Measurements from ENCODE around the gene DNAJB1. TPM values are rescaled to one million over a fixed set of nuclear protein-coding genes. Genes with fewer than 3 reads are reported as not detected.

The DNAJB1 gene
- total and polyA plus RNA-seq, 2 of the 4 experiments (the other 2 are of a cell fraction): 88.2 to 95.4 TPM

DNA sequence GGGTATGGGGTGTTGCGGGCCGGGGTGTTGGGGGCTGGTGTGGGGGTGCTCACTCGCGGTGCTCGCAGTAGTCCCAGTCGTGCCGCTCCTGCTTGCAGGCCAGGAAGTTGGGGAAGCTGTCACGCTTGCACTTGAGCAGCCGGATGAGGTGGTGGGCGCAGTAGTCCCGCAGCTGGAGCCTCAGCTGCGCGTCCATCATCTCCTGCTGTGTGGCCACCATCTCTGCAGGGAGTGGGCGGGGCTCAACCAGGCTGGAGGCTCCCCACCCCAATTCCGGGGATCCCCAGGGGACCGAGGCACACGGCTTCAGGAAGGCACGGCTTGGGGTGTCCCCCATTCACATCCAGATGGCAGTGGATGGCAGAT is 48.5 kb upstream of the DNAJB1 start:
- Histone ChIP-seq H4K5ac (ENCODE audit: low read depth, low read length) (no peak overlapping the region), H3K9me3 (ENCODE audit: control insufficient read depth, insufficient read depth, low read length) (no peaks in the 10 kb centered on the region), H3K23ac (ENCODE audit: low read depth, low read length) (no peak overlapping the region), H4K91ac (ENCODE audit: insufficient read depth, low read depth, low read length) (no peak overlapping the region), H2AK5ac (ENCODE audit: low read depth, low read length) (no peak overlapping the region), H3K4me1 (ENCODE audit: control insufficient read depth, insufficient read depth, low read length) (peaks cover 6% of the 10 kb centered on the region; the same call in 1 of the 2 replicates), H3K79me1 (ENCODE audit: low read depth in 1 of 2, low read length in 2 of 2) (peaks cover 17 to 31% of the 10 kb centered on the region in 2 experiments), H3K4me2 (ENCODE audit: low read depth, low read length) (no peak overlapping the region), H2AFZ (replicated peaks; ENCODE audit: low read length, poor library complexity) (no peak overlapping the region), H3K4ac (ENCODE audit: low read depth, low read length) (no peak overlapping the region), H4K20me1 (ENCODE audit: insufficient read depth, low read length) (peaks cover 4% of the 10 kb centered on the region; the same call in 1 of the 2 replicates), H2BK15ac (ENCODE audit: low read depth, low read length) (no peak overlapping the region), H3K27ac (ENCODE audit: insufficient read depth, low read length) (no peak overlapping the region), H3K14ac (replicated peaks; ENCODE audit: low read depth, low read length) (no peak overlapping the region), H2AK9ac (replicated peaks; ENCODE audit: low read depth, low read length, poor library complexity) (no peak overlapping the region), H2BK5ac (ENCODE audit: low read depth, low read length, poor library complexity, severe bottlenecking) (no peak overlapping the region), H3K4me3 (ENCODE audit: insufficient read depth, low read depth, low read length) (no peak overlapping the region), H4K8ac (ENCODE audit: low read depth in 2 of 2, low read length in 2 of 2) (no peak overlapping the region), H3K18ac (ENCODE audit: low read depth, low read length) (no peak overlapping the region), H3K9ac (ENCODE audit: low read depth, low read length) (no peak overlapping the region), H3K36me3 (ENCODE audit: control insufficient read depth, insufficient read depth, low read length) (peaks cover 17% of the 10 kb centered on the region), H2BK120ac (ENCODE audit: low read depth, low read length) (no peak overlapping the region), H2BK20ac (ENCODE audit: low read depth, low read length) (no peak overlapping the region), H3K27me3 (ENCODE audit: control insufficient read depth, insufficient read depth, low read length) (no peaks in the 10 kb centered on the region), H3K56ac (ENCODE audit: extremely low read depth, insufficient read depth, low read length) (no peak overlapping the region), H3K9me1 (ENCODE audit: insufficient read depth, low read length) (0 out of 2 replicates have a peak, but pooled peaks cover 5% of the 10 kb centered on the region)
- ATAC-seq (ENCODE audit: low read depth) (no peak), DNase-seq (no peak)
- no TSS peak for BruUV-seq (replicated peaks)
- intact Hi-C loops (cut with micrococcal nuclease): no loop called here
- WGBS, 2 experiments (ENCODE audit: extremely low coverage in 2 of 2, insufficient read length in 1 of 2): 80% methylated on average over 6 of the region's 18 CpGs; no CpG with 5 or more reads in 1 of the 2 experiments
- no peak for TF ChIP-seq FOS (IDR thresholded peaks at IDR 0.05; ENCODE audit: low read depth, low read length)
- POLR2A ChIA-PET (ENCODE audit: unreplicated experiment): no interaction called here
- dilution Hi-C loops (cut with HindIII; ENCODE audit: low sequenced_read_pairs, unreplicated experiment): no loop called here
- in situ Hi-C loops (cut with MboI; ENCODE audit: low sequenced_read_pairs): loop anchor here (25.0 kb wide), 1 partner anchor 871 kb away; the partner anchor contains the start of gene WIZ
- CTCF ChIA-PET: no interaction called here

Data from IMR-90 (cell line).